Subcutaneous preadipocyte (primary cell): ENCODE results near the gene BCHE. TPM values are rescaled to one million over a fixed set of nuclear protein-coding genes. Genes with fewer than 3 reads are reported as not detected.

Experiments
- total RNA-seq: library from RNA; depleted of rRNA; stranded (reverse); fragments of >200 nt; gene quantifications from 2 replicates; pipeline ENCODE4 v1.2.3, GENCODE V29; 2012

Gene BCHE
- 1.1 and 4.1 TPM in 2 replicates for total RNA-seq

GRCh38 chr3:165837058-165837525, at the start of gene BCHE:
TSS of gene BCHE (minus strand) at chr3:165837423. CDS start at chr3:165831033, 6,390 bp downstream.

